ENCODE results near the gene TUBG2.

GRCh38 chr17:42679492-42680330, 20.6 kb downstream of the TUBG2 start:
- TF ChIP-seq ZNF70 (CRISPR knock-in tag; IDR thresholded peaks at IDR 0.05) (no peak), TOX (CRISPR knock-in tag; IDR thresholded peaks at IDR 0.05; ENCODE audit: borderline replicate concordance) (no peak), TCF4 (CRISPR knock-in tag; IDR thresholded peaks at IDR 0.05; ENCODE audit: borderline replicate concordance) (no peak), ZFP30 (CRISPR knock-in tag; IDR thresholded peaks at IDR 0.05) (no peak), RARB (CRISPR knock-in tag; IDR thresholded peaks at IDR 0.05) (no peak)
- TF ChIP-seq, protein P1, sequence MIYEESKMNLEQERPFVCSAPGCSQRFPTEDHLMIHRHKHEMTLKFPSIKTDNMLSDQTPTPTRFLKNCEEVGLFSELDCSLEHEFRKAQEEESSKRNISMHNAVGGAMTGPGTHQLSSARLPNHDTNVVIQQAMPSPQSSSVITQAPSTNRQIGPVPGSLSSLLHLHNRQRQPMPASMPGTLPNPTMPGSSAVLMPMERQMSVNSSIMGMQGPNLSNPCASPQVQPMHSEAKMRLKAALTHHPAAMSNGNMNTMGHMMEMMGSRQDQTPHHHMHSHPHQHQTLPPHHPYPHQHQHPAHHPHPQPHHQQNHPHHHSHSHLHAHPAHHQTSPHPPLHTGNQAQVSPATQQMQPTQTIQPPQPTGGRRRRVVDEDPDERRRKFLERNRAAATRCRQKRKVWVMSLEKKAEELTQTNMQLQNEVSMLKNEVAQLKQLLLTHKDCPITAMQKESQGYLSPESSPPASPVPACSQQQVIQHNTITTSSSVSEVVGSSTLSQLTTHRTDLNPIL (CRISPR knock-in tag; IDR thresholded peaks at IDR 0.05; ENCODE audit: low read depth), result no peak
